Measurements from ENCODE around the gene FNDC3B.
"Not testable (repeated sequence)": the region's sequence is repeated elsewhere in the genome, so short reads cannot be mapped to it uniquely, and the experiment has no call there.

FNDC3B gene

GRCh38 chr3:172246107-172246844 lies 206.9 kb downstream of the FNDC3B start:
- no peak for DNase-seq

GRCh38 chr3:172247525-172248274 lies 208.3 kb downstream of the FNDC3B start:
- no peak for DNase-seq

- peak; percentile 28 for DNase-seq
Measured at GRCh38 chr3:172249039-172249438, 209.7 kb downstream of the FNDC3B start.

GRCh38 chr3:172251211-172251610 lies 211.8 kb downstream of the FNDC3B start:
- DNase-seq: no peak

- no peak for DNase-seq
Measured at GRCh38 chr3:172253200-172253599, 213.8 kb downstream of the FNDC3B start.

- no peak for DNase-seq
Measured at GRCh38 chr3:172254542-172254941, 215.2 kb downstream of the FNDC3B start.

GRCh38 chr3:172255321-172255720 lies 215.9 kb downstream of the FNDC3B start:
- not testable (repeated sequence) for DNase-seq

- DNase-seq: peak; percentile 18
Measured at GRCh38 chr3:172256101-172256734, 216.8 kb downstream of the FNDC3B start.

- DNase-seq: no peak
Measured at GRCh38 chr3:172257648-172258400, 218.4 kb downstream of the FNDC3B start.

- no peak for DNase-seq
Measured at GRCh38 chr3:172258624-172259023, 219.2 kb downstream of the FNDC3B start.

- DNase-seq: no peak
Measured at GRCh38 chr3:172259111-172259541, 219.7 kb downstream of the FNDC3B start.

GRCh38 chr3:172259726-172260248 lies 220.4 kb downstream of the FNDC3B start:
- DNase-seq: no peak

- DNase-seq: no peak
Measured at GRCh38 chr3:172260381-172260780, 221.0 kb downstream of the FNDC3B start.

- DNase-seq: no peak
Measured at GRCh38 chr3:172261054-172261453, 221.7 kb downstream of the FNDC3B start.

GRCh38 chr3:172262991-172263608 lies 223.7 kb downstream of the FNDC3B start:
- peak; percentile 42 for DNase-seq

- DNase-seq: no peak
Measured at GRCh38 chr3:172263781-172264486, 224.6 kb downstream of the FNDC3B start.

GRCh38 chr3:172266103-172266502 lies 226.7 kb downstream of the FNDC3B start:
- DNase-seq: no peak

- DNase-seq: no peak
Measured at GRCh38 chr3:172268425-172268824, 229.0 kb downstream of the FNDC3B start.

- no peak for DNase-seq
Measured at GRCh38 chr3:172268868-172269267, 229.5 kb downstream of the FNDC3B start.

- DNase-seq: no peak
Measured at GRCh38 chr3:172270557-172271166, 231.3 kb downstream of the FNDC3B start.

- DNase-seq: no peak
Measured at GRCh38 chr3:172271386-172271976, 232.1 kb downstream of the FNDC3B start.

Data from inflammatory macrophage treated with lipopolysaccharide for 4 hours (primary cell).